GM10266 (cell line): ENCODE results near the gene KIF26A.

Source experiments
- DNase-seq: peaks from one replicate; pipeline ENCODE4 v3.0.0; 2012; ENCODE audit errors: extremely low spot score
- TF ChIP-seq, protein P1 (sequence below): IDR thresholded peaks from 2 replicates; pipeline ENCODE4 v1.5.1; 2012; ENCODE audit warnings: mild to moderate bottlenecking, low read depth; ENCODE audit not compliant: control insufficient read depth, insufficient read depth; ENCODE audit errors: missing control alignments

Gene KIF26A

GRCh38 chr14:104185916-104186495 lies 47.6 kb downstream of the KIF26A start:
- TF ChIP-seq, protein P1, sequence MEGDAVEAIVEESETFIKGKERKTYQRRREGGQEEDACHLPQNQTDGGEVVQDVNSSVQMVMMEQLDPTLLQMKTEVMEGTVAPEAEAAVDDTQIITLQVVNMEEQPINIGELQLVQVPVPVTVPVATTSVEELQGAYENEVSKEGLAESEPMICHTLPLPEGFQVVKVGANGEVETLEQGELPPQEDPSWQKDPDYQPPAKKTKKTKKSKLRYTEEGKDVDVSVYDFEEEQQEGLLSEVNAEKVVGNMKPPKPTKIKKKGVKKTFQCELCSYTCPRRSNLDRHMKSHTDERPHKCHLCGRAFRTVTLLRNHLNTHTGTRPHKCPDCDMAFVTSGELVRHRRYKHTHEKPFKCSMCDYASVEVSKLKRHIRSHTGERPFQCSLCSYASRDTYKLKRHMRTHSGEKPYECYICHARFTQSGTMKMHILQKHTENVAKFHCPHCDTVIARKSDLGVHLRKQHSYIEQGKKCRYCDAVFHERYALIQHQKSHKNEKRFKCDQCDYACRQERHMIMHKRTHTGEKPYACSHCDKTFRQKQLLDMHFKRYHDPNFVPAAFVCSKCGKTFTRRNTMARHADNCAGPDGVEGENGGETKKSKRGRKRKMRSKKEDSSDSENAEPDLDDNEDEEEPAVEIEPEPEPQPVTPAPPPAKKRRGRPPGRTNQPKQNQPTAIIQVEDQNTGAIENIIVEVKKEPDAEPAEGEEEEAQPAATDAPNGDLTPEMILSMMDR = no peak
- peak; percentile 21 for DNase-seq

DNA sequence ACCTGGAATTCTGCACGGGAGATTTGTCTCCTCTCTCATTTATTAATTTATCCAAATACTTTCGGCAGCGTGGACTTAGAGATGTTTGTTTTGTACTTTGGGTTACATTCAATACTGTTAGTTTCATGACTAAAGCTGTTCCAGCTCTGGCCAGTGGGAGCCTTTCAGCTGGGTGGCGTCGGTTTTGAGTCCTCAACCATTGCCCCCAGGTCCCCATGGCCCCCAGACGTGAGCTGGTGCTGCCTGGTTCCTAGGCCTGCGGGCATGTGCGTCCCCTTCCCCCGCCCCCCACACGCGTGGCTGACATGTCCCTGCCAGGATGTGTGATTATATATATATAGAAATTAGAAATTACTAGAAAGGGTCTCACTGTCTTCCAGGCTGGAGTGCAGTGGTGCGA lies 48.2 kb downstream of the KIF26A start:
- no peak for DNase-seq
- TF ChIP-seq, protein P1 = no peak

GRCh38 chr14:104187121-104187889 lies 48.9 kb downstream of the KIF26A start:
- peak; percentile 24 for DNase-seq
- TF ChIP-seq, protein P1 = no peak

- TF ChIP-seq, protein P1 = no peak
- no peak for DNase-seq
These were observed 49.7 kb downstream of the KIF26A start for GRCh38 chr14:104187931-104188726.

GRCh38 chr14:104188727-104189400 lies 50.5 kb downstream of the KIF26A start:
- no peak for DNase-seq
- TF ChIP-seq, protein P1 = no peak

DNA sequence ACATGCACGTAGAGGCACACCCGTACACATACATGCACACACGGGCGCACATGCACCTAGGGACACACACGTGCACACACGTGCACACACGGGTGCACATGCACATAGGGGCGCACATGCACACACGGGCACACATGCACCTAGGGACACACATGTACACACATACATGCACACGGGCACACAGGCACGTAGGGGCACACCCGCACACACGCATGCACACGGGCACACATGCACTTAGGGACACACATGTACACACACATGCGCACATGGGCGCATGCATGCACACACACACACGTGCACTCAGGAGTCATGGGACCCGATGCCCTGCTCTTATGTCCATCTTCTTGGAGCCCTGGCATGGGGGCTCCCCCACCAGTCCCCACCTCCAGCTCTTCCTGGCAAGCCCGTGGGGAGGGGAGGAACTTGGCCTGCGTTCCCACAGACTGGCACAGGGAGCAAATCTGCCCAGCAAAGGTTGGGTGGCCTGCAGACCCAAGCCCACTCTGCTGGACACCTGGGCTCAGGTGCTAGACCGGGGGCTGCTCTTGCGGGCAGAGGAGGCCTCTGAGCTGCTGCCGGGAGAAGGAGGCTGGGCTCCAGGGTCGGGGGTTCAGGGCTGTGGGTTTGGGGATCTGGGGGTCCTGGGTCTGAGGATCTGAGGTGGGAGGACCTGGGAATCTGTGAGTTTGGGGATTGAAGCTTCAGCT lies 51.4 kb downstream of the KIF26A start:
- TF ChIP-seq, protein P1 = no peak
- no peak for DNase-seq
